GM18505 (cell line): ENCODE data around the gene LENG8.

ENCODE experiments used
- ATAC-seq: cut with Tn5 transposase; IDR thresholded peaks from one replicate; pipeline ENCODE4 v1.9.1; 2021; ENCODE audit not compliant: unreplicated experiment
- POLR2A ChIP-seq: IDR thresholded peaks from 4 replicates; pipeline ENCODE4 v1.6.1; 2011; ENCODE audit warnings: borderline replicate concordance; ENCODE audit not compliant: insufficient read depth, insufficient read length; ENCODE audit errors: extremely low read depth

The LENG8 gene

GRCh38 chr19:54448040-54448773, 792 bp upstream of the LENG8 start:
- no peak for ATAC-seq

GRCh38 chr19:54449701-54450069, 686 bp downstream of the LENG8 start:
- TF ChIP-seq POLR2A, result no peak
- no peak for ATAC-seq

More at GRCh38 chr19:54448040-54448773, 792 bp upstream of the LENG8 start:
- no peak for TF ChIP-seq POLR2A

GRCh38 chr19:54451331-54451871, 2.4 kb downstream of the LENG8 start:
- TF ChIP-seq POLR2A, result no peak
- ATAC-seq, result no peak

GRCh38 chr19:54451997-54452396, 3.0 kb downstream of the LENG8 start:
- TF ChIP-seq POLR2A, result no peak
- no peak for ATAC-seq

- no peak for ATAC-seq
- TF ChIP-seq POLR2A, result no peak
Measured at GRCh38 chr19:54452626-54453025, 3.6 kb downstream of the LENG8 start.

GRCh38 chr19:54453921-54454780, 5.2 kb downstream of the LENG8 start:
- no peak for ATAC-seq
- TF ChIP-seq POLR2A, result no peak

- no peak for ATAC-seq
- no peak for TF ChIP-seq POLR2A
Measured at GRCh38 chr19:54454781-54455675, 6.0 kb downstream of the LENG8 start.

- no peak for ATAC-seq
- no peak for TF ChIP-seq POLR2A
Measured at GRCh38 chr19:54455786-54456422, 6.9 kb downstream of the LENG8 start.

GRCh38 chr19:54456423-54457373, 7.7 kb downstream of the LENG8 start:
- no peak for ATAC-seq
- no peak for TF ChIP-seq POLR2A

- no peak for ATAC-seq
- TF ChIP-seq POLR2A, result peak; percentile 17
Measured at GRCh38 chr19:54457773-54458647, 9.0 kb downstream of the LENG8 start.

- TF ChIP-seq POLR2A, result no peak
- no peak for ATAC-seq
Measured at GRCh38 chr19:54458648-54459281, 9.8 kb downstream of the LENG8 start.
